Sigmoid colon (tissue), 7 donors: ENCODE data around the gene TCF12. TPM values are rescaled to one million over a fixed set of nuclear protein-coding genes. Genes with fewer than 3 reads are reported as not detected.

ENCODE experiments used
- DNase-seq: peaks from one replicate; pipeline ENCODE4 v3.0.0-alpha.2; 2019
- H3K27ac ChIP-seq, 4 donors: fragments of 200-600 bp; sonication (generic); one replicate each; pipeline ENCODE4 v1.5.1; 2016 to 2019; ENCODE audit warnings: mild to moderate bottlenecking in 1 of 4
- H3K27me3 ChIP-seq, 3 donors: fragments of 200-600 bp; sonication (generic); one replicate each; pipeline ENCODE4 v1.5.1; 2019; ENCODE audit warnings: mild to moderate bottlenecking in 1 of 3
- H3K36me3 ChIP-seq, 4 donors: fragments of 200-600 bp; sonication (generic); one replicate each; pipeline ENCODE4 v1.5.1; 2016 to 2019
- H3K4me1 ChIP-seq, 4 donors: fragments of 200-600 bp; sonication (generic); one replicate each; pipeline ENCODE4 v1.5.1; 2017 to 2019
- H3K4me3 ChIP-seq, 4 donors: fragments of 200-600 bp; sonication (generic); one replicate each; pipeline ENCODE4 v1.5.1; 2017 to 2019; ENCODE audit warnings: mild to moderate bottlenecking in 2 of 4, moderate library complexity in 1 of 4
- H3K9me3 ChIP-seq, 4 donors: fragments of 200-600 bp in 3 of 4; sonication (generic) in 3 of 4; one replicate each; pipeline versions ENCODE4 v1.5.1 to v1.6.1; 2013 to 2019
- CTCF ChIP-seq, 4 experiments: fragments of 450-650 bp in 3 of 4; fragments of 200-600 bp in 1 of 4; IDR thresholded peaks; one replicate each; pipeline ENCODE4 v1.5.1; 2016 to 2019; ENCODE audit warnings: antibody characterized with exemption in 4 of 4, mild to moderate bottlenecking in 3 of 4, moderate library complexity in 2 of 4
- EP300 ChIP-seq, 4 donors: sonication (generic); formaldehyde crosslinking; IDR thresholded peaks; one replicate each; pipeline ENCODE4 v1.6.1; 2017; ENCODE audit warnings: antibody characterized with exemption in 4 of 4
- POLR2A ChIP-seq, 2 donors: fragments of 450-650 bp; IDR thresholded peaks; one replicate each; pipeline ENCODE4 v1.6.1; 2016; ENCODE audit warnings: antibody characterized with exemption in 2 of 2, mild to moderate bottlenecking in 2 of 2, moderate library complexity in 2 of 2
- POLR2AphosphoS5 ChIP-seq, 4 donors: sonication (generic); formaldehyde crosslinking; IDR thresholded peaks; one replicate each; pipeline ENCODE4 v1.6.1; 2017; ENCODE audit warnings: antibody characterized with exemption in 4 of 4
- WGBS, 2 donors: extraction: QIAGEN DNeasy Blood & Tissue Kit; methylation state at CpG; one replicate each; pipeline ENCODE4 v1.1.7; 2013; 5-methylcytosine and 5-hydroxymethylcytosine counted together
- intact Hi-C: fragments of 100-400 bp; cut with DNase I; formaldehyde crosslinking; loops from one replicate; pipeline ENCODE4 v1.15.1; 2023
- polyA plus RNA-seq, 3 donors: library from polyadenylated mRNA; stranded (reverse); fragments of 200-250 nt; gene quantifications; one replicate each; pipeline ENCODE4 v1.2.3, GENCODE V29; 2013
- total RNA-seq, 4 donors: library from RNA; depleted of rRNA; stranded (reverse); fragments of >200 nt; gene quantifications; one replicate each; pipeline ENCODE4 v1.1.0, GENCODE V29; 2016
- donor health status: healthy with polysubstance abuse.
- donor health status: Bipolar disorder and iron deficiency.
- donor health status: healthy.

TCF12 gene
- total and polyA plus RNA-seq, 7 donors: 13.2 to 147 (median 77.8) TPM

- Histone ChIP-seq H3K36me3 (peaks cover 0 to 25% (median 4%) of the 10 kb centered on the region in 4 donors), H3K4me1 (peaks cover 0 to 5% (median 0%) of the 10 kb centered on the region in 4 donors), H3K9me3 (no peaks in the 10 kb centered on the region), H3K27me3 (no peaks in the 10 kb centered on the region), H3K4me3 (no peak overlapping the region), H3K27ac (no peak overlapping the region)
- intact Hi-C loops: no loop called here
- no peak for TF ChIP-seq CTCF (IDR thresholded peaks at IDR 0.05)
- no peak for TF ChIP-seq EP300 (IDR thresholded peaks at IDR 0.05)
- TF ChIP-seq POLR2A (IDR thresholded peaks at IDR 0.05): no peak
- TF ChIP-seq POLR2AphosphoS5 (IDR thresholded peaks at IDR 0.05): no peak
- WGBS, 2 donors: 88 to 91% methylated on average over 4 of the region's 4 CpGs
- no peak for DNase-seq
Observed at GRCh38 chr15:57090496-57090859, 172.0 kb downstream of the TCF12 start.

GRCh38 chr15:57091636-57092035 is 173.2 kb downstream of the TCF12 start:
- intact Hi-C loops: no loop called here
- H3K27me3 ChIP-seq: no peaks in the 10 kb centered on the region
- TF ChIP-seq POLR2AphosphoS5 (IDR thresholded peaks at IDR 0.05) (no peak), POLR2A (IDR thresholded peaks at IDR 0.05) (no peak), EP300 (IDR thresholded peaks at IDR 0.05) (no peak), CTCF (IDR thresholded peaks at IDR 0.05) (no peak)
- H3K36me3 ChIP-seq: peaks cover 0 to 25% (median 4%) of the 10 kb centered on the region in 4 donors
- H3K4me1 ChIP-seq: peaks cover 0 to 5% (median 0%) of the 10 kb centered on the region in 4 donors
- no peak for DNase-seq
- H3K4me3 ChIP-seq: no peak overlapping the region
- WGBS, 2 donors: 95 to 96% methylated on average over 2 of the region's 2 CpGs
- H3K27ac ChIP-seq: no peak overlapping the region
- H3K9me3 ChIP-seq: no peaks in the 10 kb centered on the region

- Histone ChIP-seq H3K36me3 (peaks cover 0 to 25% (median 4%) of the 10 kb centered on the region in 4 donors), H3K4me1 (peaks cover 0 to 5% (median 0%) of the 10 kb centered on the region in 4 donors), H3K4me3 (no peak overlapping the region), H3K9me3 (no peaks in the 10 kb centered on the region), H3K27me3 (no peaks in the 10 kb centered on the region), H3K27ac (no peak overlapping the region)
- TF ChIP-seq POLR2AphosphoS5 (IDR thresholded peaks at IDR 0.05) (no peak), POLR2A (IDR thresholded peaks at IDR 0.05) (no peak), EP300 (IDR thresholded peaks at IDR 0.05) (no peak), CTCF (IDR thresholded peaks at IDR 0.05) (no peak)
- DNase-seq: no peak
- intact Hi-C loops: no loop called here
Observed at GRCh38 chr15:57092252-57092651, 173.8 kb downstream of the TCF12 start.

GRCh38 chr15:57094321-57095257 is 176.1 kb downstream of the TCF12 start:
- Histone ChIP-seq H3K36me3 (peaks cover 0 to 25% (median 4%) of the 10 kb centered on the region in 4 donors), H3K9me3 (no peaks in the 10 kb centered on the region), H3K27me3 (no peaks in the 10 kb centered on the region), H3K4me1 (peaks cover 0 to 5% (median 0%) of the 10 kb centered on the region in 4 donors), H3K27ac (no peak overlapping the region), H3K4me3 (no peak overlapping the region)
- no peak for TF ChIP-seq POLR2AphosphoS5 (IDR thresholded peaks at IDR 0.05)
- no peak for TF ChIP-seq CTCF (IDR thresholded peaks at IDR 0.05)
- TF ChIP-seq POLR2A (IDR thresholded peaks at IDR 0.05): no peak
- intact Hi-C loops: no loop called here
- 86% methylated on average over 6 of the region's 6 CpGs for WGBS, 2 donors
- DNase-seq: no peak
